Measurements from ENCODE around the gene ESYT3. TPM values are rescaled to one million over a fixed set of nuclear protein-coding genes. Genes with fewer than 3 reads are reported as not detected.

ESYT3 gene
- polyA plus RNA-seq, 3 donors: not detected

- WGBS (ENCODE audit: insufficient coverage): 100% methylated on average over 2 of the region's 3 CpGs
These were observed 36.3 kb downstream of the ESYT3 start for GRCh38 chr3:138470687-138471086.

GRCh38 chr3:138471481-138471880 is 37.1 kb downstream of the ESYT3 start:
- Mint-ChIP-seq H3K4me3 (no peak overlapping the region), H3K27me3 (ENCODE audit: low read depth in 3 of 3) (peaks cover 2 to 8% (median 3%) of the 10 kb centered on the region in 3 donors), H3K27ac (no peak overlapping the region), H3K4me1 (peaks cover 3% of the 10 kb centered on the region), H3K9me3 (peaks cover 0 to 2% (median 0%) of the 10 kb centered on the region in 7 donors), H3K36me3 (no peaks in the 10 kb centered on the region)
- Histone ChIP-seq H3K27ac (ENCODE audit: low read depth in 1 of 2, low read length in 2 of 2) (no peak overlapping the region), H2AFZ (ENCODE audit: insufficient read depth, low read depth, low read length, poor library complexity, severe bottlenecking) (no peak overlapping the region), H4K20me1 (ENCODE audit: insufficient read depth, low read length) (no peaks in the 10 kb centered on the region), H3K79me2 (ENCODE audit: insufficient read depth, low read length) (no peaks in the 10 kb centered on the region), H3K36me3 (replicated peaks in 1 of 2; ENCODE audit: control insufficient read depth in 1 of 2, insufficient read depth in 2 of 2, low read length in 2 of 2) (no peaks in the 10 kb centered on the region), H3K4me3 (replicated peaks in 1 of 3; ENCODE audit: low read depth in 2 of 3, low read length in 3 of 3) (no peak overlapping the region), H3K27me3 (ENCODE audit: control insufficient read depth in 2 of 2, insufficient read depth in 2 of 2, low read length in 2 of 2) (no peaks in the 10 kb centered on the region), H3K9ac (ENCODE audit: insufficient read depth, low read length, poor library complexity, severe bottlenecking) (no peak overlapping the region), H3K4me1 (ENCODE audit: control insufficient read depth in 1 of 2, insufficient read depth in 2 of 2, low read length in 2 of 2) (no peaks in the 10 kb centered on the region), H3K9me3 (replicated peaks in 1 of 2; ENCODE audit: control insufficient read depth in 1 of 2, insufficient read depth in 1 of 2, low read length in 2 of 2) (no peaks in the 10 kb centered on the region), H3K4me2 (replicated peaks; ENCODE audit: extremely low read depth, low read length, poor library complexity, severe bottlenecking) (no peak overlapping the region)
- no peak for DNase-seq
- intact Hi-C loops (cut with micrococcal nuclease): loop anchor here in 1 of 2 donors (10.0 kb wide), 1 partner anchor 453 kb away; no protein-coding TSS in a partner anchor
- no peak for TF ChIP-seq CTCF (IDR thresholded peaks at IDR 0.05)
- no CpG with 5 or more reads among the region's 1 CpG for WGBS (ENCODE audit: insufficient coverage)

More at GRCh38 chr3:138470687-138471086, 36.3 kb downstream of the ESYT3 start:
- DNase-seq: no peak
- no peaks in the 10 kb centered on the region for H3K9me3 ChIP-seq (replicated peaks in 1 of 2; ENCODE audit: control insufficient read depth in 1 of 2, insufficient read depth in 1 of 2, low read length in 2 of 2)
- Mint-ChIP-seq H3K27me3 (ENCODE audit: low read depth in 3 of 3) (peaks cover under 1 to 8% (median 3%) of the 10 kb centered on the region in 3 donors), H3K27ac (no peak overlapping the region), H3K4me3 (no peak overlapping the region), H3K36me3 (no peaks in the 10 kb centered on the region), H3K9me3 (peaks cover 0 to 2% (median 0%) of the 10 kb centered on the region in 7 donors), H3K4me1 (peaks cover 3% of the 10 kb centered on the region)
- no peak overlapping the region for H2AFZ ChIP-seq (ENCODE audit: insufficient read depth, low read depth, low read length, poor library complexity, severe bottlenecking)
- H3K27ac ChIP-seq (ENCODE audit: low read depth in 1 of 2, low read length in 2 of 2): no peak overlapping the region
- H3K9ac ChIP-seq (ENCODE audit: insufficient read depth, low read length, poor library complexity, severe bottlenecking): no peak overlapping the region
- H3K79me2 ChIP-seq (ENCODE audit: insufficient read depth, low read length): no peaks in the 10 kb centered on the region
- no peak for TF ChIP-seq CTCF (IDR thresholded peaks at IDR 0.05)
- no peak overlapping the region for H3K4me2 ChIP-seq (replicated peaks; ENCODE audit: extremely low read depth, low read length, poor library complexity, severe bottlenecking)
- no peak overlapping the region for H3K4me3 ChIP-seq (replicated peaks in 1 of 3; ENCODE audit: low read depth in 2 of 3, low read length in 3 of 3)
- no peaks in the 10 kb centered on the region for H3K36me3 ChIP-seq (replicated peaks in 1 of 2; ENCODE audit: control insufficient read depth in 1 of 2, insufficient read depth in 2 of 2, low read length in 2 of 2)
- H4K20me1 ChIP-seq (ENCODE audit: insufficient read depth, low read length): no peaks in the 10 kb centered on the region
- no peaks in the 10 kb centered on the region for H3K4me1 ChIP-seq (ENCODE audit: control insufficient read depth in 1 of 2, insufficient read depth in 2 of 2, low read length in 2 of 2)
- H3K27me3 ChIP-seq (ENCODE audit: control insufficient read depth in 2 of 2, insufficient read depth in 2 of 2, low read length in 2 of 2): no peaks in the 10 kb centered on the region
- intact Hi-C loops (cut with micrococcal nuclease): loop anchor here in 1 of 2 donors (10.0 kb wide), 1 partner anchor 454 kb away; no protein-coding TSS in a partner anchor

Measured in CD14-positive monocyte (primary cell).